GM12892 (cell line): ENCODE results near the gene DCDC2.

Experiments used
- POLR2AphosphoS5 ChIP-seq: IDR thresholded peaks from 2 replicates; pipeline ENCODE4 v1.6.1; 2011; ENCODE audit warnings: low read depth, low read length, control low read depth
- TAF1 ChIP-seq: IDR thresholded peaks from 2 replicates; pipeline ENCODE4 v1.6.1; 2011; ENCODE audit warnings: low read depth, mild to moderate bottlenecking, control low read depth, low read length, borderline replicate concordance

- no peak for TF ChIP-seq POLR2AphosphoS5
- no peak for TF ChIP-seq TAF1
Observed at GRCh38 chr6:24249926-24250325, 107.9 kb downstream of the DCDC2 start.
